ENCODE measurements around the gene VAT1L. TPM values are rescaled to one million over a fixed set of nuclear protein-coding genes. Genes with fewer than 3 reads are reported as not detected.

VAT1L gene
- total and polyA plus RNA-seq, 8 donors, result 0.61 to 5.1 (median 1.3) TPM; not detected in 2

GRCh38 chr16:77840093-77840492 is 51.7 kb downstream of the VAT1L start:
- Histone ChIP-seq H3K4me3 (no peak overlapping the region), H3K4me1 (peaks cover 0 to 10% (median 0%) of the 10 kb centered on the region in 4 donors), H3K9me3 (no peaks in the 10 kb centered on the region), H3K36me3 (no peaks in the 10 kb centered on the region), H3K27ac (no peak overlapping the region), H3K27me3 (peaks cover 0 to 7% (median 0%) of the 10 kb centered on the region in 3 donors)
- TF ChIP-seq, protein P1, sequence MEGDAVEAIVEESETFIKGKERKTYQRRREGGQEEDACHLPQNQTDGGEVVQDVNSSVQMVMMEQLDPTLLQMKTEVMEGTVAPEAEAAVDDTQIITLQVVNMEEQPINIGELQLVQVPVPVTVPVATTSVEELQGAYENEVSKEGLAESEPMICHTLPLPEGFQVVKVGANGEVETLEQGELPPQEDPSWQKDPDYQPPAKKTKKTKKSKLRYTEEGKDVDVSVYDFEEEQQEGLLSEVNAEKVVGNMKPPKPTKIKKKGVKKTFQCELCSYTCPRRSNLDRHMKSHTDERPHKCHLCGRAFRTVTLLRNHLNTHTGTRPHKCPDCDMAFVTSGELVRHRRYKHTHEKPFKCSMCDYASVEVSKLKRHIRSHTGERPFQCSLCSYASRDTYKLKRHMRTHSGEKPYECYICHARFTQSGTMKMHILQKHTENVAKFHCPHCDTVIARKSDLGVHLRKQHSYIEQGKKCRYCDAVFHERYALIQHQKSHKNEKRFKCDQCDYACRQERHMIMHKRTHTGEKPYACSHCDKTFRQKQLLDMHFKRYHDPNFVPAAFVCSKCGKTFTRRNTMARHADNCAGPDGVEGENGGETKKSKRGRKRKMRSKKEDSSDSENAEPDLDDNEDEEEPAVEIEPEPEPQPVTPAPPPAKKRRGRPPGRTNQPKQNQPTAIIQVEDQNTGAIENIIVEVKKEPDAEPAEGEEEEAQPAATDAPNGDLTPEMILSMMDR (IDR thresholded peaks at IDR 0.05), result no peak
- no peak for TF ChIP-seq POLR2A (IDR thresholded peaks at IDR 0.05)
- no peak for TF ChIP-seq POLR2AphosphoS5 (IDR thresholded peaks at IDR 0.05)
- TF ChIP-seq EP300 (IDR thresholded peaks at IDR 0.05), result no peak
- WGBS, 5 donors, result 29 to 48% (median 37%) methylated on average over 5 of the region's 5 CpGs
- no peak for DNase-seq
- intact Hi-C loops (cut with DNase I; ENCODE audit: low total_unique reads), result no loop called here

DNA sequence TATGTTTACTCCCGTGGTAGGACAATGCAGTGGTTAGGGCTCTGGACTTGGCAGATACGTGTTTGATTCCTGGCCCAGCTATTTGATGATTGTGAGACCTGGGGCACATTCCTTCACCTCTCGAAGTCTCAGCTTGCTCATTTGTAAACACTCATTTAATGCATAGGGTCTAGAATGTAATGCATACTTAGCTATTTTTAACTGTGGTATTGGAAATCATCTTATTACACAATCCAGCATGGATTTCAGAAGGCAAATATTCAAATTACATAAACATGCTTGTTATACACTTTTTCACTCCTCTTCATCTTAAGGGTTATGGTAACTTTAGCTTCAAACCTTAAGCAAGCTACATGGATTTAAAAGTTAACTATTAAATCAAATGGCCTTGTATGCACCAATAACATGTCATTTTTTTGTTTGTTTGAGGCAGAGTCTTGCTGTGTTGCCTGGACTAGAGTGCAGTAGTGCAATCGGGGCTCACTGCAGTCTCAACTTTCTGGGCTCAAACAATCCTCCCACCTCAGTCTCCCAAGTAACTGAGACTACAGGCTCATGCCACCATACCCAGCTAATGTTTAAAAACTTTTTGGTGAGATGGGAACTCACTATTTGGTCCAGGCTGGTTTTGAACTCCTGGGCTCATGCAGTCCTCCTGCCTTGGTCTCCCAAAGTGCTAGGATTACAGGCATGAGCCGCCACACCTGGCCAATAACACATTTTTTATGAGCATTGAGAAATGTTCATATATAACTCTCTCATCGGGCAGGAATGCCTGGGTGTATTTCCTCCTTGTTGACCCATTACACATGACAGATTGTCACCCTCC is 52.5 kb downstream of the VAT1L start:
- Histone ChIP-seq H3K36me3 (no peaks in the 10 kb centered on the region), H3K4me3 (no peak overlapping the region), H3K4me1 (peaks cover 0 to 10% (median 0%) of the 10 kb centered on the region in 4 donors), H3K27me3 (peaks cover 0 to 14% (median 0%) of the 10 kb centered on the region in 3 donors), H3K27ac (no peak overlapping the region), H3K9me3 (no peaks in the 10 kb centered on the region)
- DNase-seq, result no peak
- 47 to 53% (median 50%) methylated on average over 6 of the region's 6 CpGs for WGBS, 5 donors
- TF ChIP-seq POLR2AphosphoS5 (IDR thresholded peaks at IDR 0.05), result no peak
- no peak for TF ChIP-seq POLR2A (IDR thresholded peaks at IDR 0.05)
- no peak for TF ChIP-seq EP300 (IDR thresholded peaks at IDR 0.05)
- TF ChIP-seq, protein P1 (IDR thresholded peaks at IDR 0.05), result no peak
- intact Hi-C loops (cut with DNase I; ENCODE audit: low total_unique reads), result no loop called here

- H3K27ac ChIP-seq, result no peak overlapping the region
- WGBS, 5 donors, result 63 to 85% (median 74%) methylated on average over 3 of the region's 3 CpGs
- no peaks in the 10 kb centered on the region for H3K36me3 ChIP-seq
- TF ChIP-seq, protein P1 (IDR thresholded peaks at IDR 0.05), result no peak
- TF ChIP-seq EP300 (IDR thresholded peaks at IDR 0.05), result no peak
- TF ChIP-seq POLR2A (IDR thresholded peaks at IDR 0.05), result no peak
- no peak for TF ChIP-seq POLR2AphosphoS5 (IDR thresholded peaks at IDR 0.05)
- peaks cover 0 to 10% (median 0%) of the 10 kb centered on the region in 4 donors for H3K4me1 ChIP-seq
- no peak overlapping the region for H3K4me3 ChIP-seq
- H3K9me3 ChIP-seq, result no peaks in the 10 kb centered on the region
- DNase-seq, result no peak
- peaks cover 0 to 14% (median 0%) of the 10 kb centered on the region in 3 donors for H3K27me3 ChIP-seq
- intact Hi-C loops (cut with DNase I; ENCODE audit: low total_unique reads), result no loop called here
These were observed 53.1 kb downstream of the VAT1L start for GRCh38 chr16:77841502-77841763.

DNA sequence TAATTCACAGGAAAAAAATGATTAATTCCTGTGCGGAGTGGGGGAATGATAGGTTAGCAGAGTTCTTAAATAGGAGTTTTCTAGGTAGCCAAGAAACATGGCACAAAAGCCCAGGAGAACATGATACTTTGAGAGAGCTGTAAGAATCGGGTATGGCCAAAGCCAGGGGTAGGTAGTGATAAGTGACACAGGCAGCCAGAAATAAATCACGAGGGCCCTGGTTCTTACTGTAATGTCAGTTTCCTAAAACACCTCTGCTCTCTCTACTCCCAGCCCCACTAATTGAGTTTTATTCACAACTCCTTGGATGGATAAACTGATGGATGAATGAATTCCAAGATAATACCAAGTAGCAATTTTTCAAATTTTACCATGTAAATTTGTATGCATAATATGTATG is 54.1 kb downstream of the VAT1L start:
- 84 to 95% (median 87%) methylated on average over 3 of the region's 3 CpGs for WGBS, 5 donors
- Histone ChIP-seq H3K36me3 (no peaks in the 10 kb centered on the region), H3K27me3 (peaks cover 0 to 14% (median 0%) of the 10 kb centered on the region in 3 donors), H3K27ac (no peak overlapping the region), H3K4me1 (peaks cover 0 to 10% (median 0%) of the 10 kb centered on the region in 4 donors), H3K4me3 (no peak overlapping the region), H3K9me3 (no peaks in the 10 kb centered on the region)
- DNase-seq, result no peak
- TF ChIP-seq, protein P1 (IDR thresholded peaks at IDR 0.05), result no peak
- TF ChIP-seq POLR2A (IDR thresholded peaks at IDR 0.05) (no peak), POLR2AphosphoS5 (IDR thresholded peaks at IDR 0.05) (no peak), EP300 (IDR thresholded peaks at IDR 0.05) (no peak)
- intact Hi-C loops (cut with DNase I; ENCODE audit: low total_unique reads), result no loop called here

Measured in stomach (tissue), 9 donors.